Peyer's patch (tissue), 4 donors: Measurements from ENCODE around the gene AMBRA1.

Experiments
- CTCF ChIP-seq, 6 experiments: fragments of 450-650 bp in 4 of 6; fragments of 200-600 bp in 2 of 6; sonication (generic) in 1 of 6; IDR thresholded peaks; one replicate each; pipeline ENCODE4 v1.5.1; 2017 to 2019; ENCODE audit warnings: antibody characterized with exemption in 6 of 6, mild to moderate bottlenecking in 3 of 6, moderate library complexity in 1 of 6
- POLR2A ChIP-seq, 2 donors: fragments of 450-650 bp; IDR thresholded peaks; one replicate each; pipeline ENCODE4 v1.5.1; 2017; ENCODE audit warnings: antibody characterized with exemption in 2 of 2, mild to moderate bottlenecking in 2 of 2, moderate library complexity in 2 of 2

GRCh38 chr11:46615756-46616155, 21.9 kb upstream of the AMBRA1 start:
- TF ChIP-seq CTCF (IDR thresholded peaks at IDR 0.05) (no peak), POLR2A (IDR thresholded peaks at IDR 0.05) (no peak)
